Lower leg skin (tissue), 4 donors: Measurements from ENCODE around the gene WDR11. TPM values are rescaled to one million over a fixed set of nuclear protein-coding genes. Genes with fewer than 3 reads are reported as not detected.

ENCODE experiments used
- DNase-seq, 2 donors: peaks; one replicate each; pipeline ENCODE4 v3.0.0-alpha.2; 2019; ENCODE audit warnings: low spot score in 2 of 2
- H3K4me3 ChIP-seq: fragments of 200-600 bp; sonication (generic); 2 replicates; pipeline ENCODE4 v1.5.1; 2017; ENCODE audit warnings: mild to moderate bottlenecking, low read depth; ENCODE audit not compliant: poor library complexity, severe bottlenecking
- CTCF ChIP-seq, 3 donors: fragments of 450-650 bp; IDR thresholded peaks; one replicate each; pipeline ENCODE4 v1.5.1; 2016; ENCODE audit warnings: antibody characterized with exemption in 3 of 3, mild to moderate bottlenecking in 3 of 3, moderate library complexity in 2 of 3
- POLR2A ChIP-seq, 2 donors: fragments of 450-650 bp; IDR thresholded peaks; one replicate each; pipeline ENCODE4 v1.6.1; 2016 to 2017; ENCODE audit warnings: antibody characterized with exemption in 2 of 2, mild to moderate bottlenecking in 1 of 2, moderate library complexity in 1 of 2
- WGBS, 2 donors: methylation state at CpG; one replicate each; pipeline ENCODE4 v1.1.5; 2018; 5-methylcytosine and 5-hydroxymethylcytosine counted together
- intact Hi-C: fragments of 100-400 bp; cut with DNase I; formaldehyde crosslinking; loops from one replicate; pipeline ENCODE4 v1.15.0; 2023; ENCODE audit warnings: low total_unique reads
- total RNA-seq, 4 donors: library from RNA; depleted of rRNA; stranded (reverse); fragments of >200 nt; gene quantifications; one replicate each; pipeline ENCODE4 v1.1.0, GENCODE V29; 2016

The WDR11 gene
- total RNA-seq, 4 donors from 2014 or later: 25.8 to 37.7 (median 36.7) TPM

- no peak for DNase-seq
- H3K4me3 ChIP-seq: no peak overlapping the region
- no peak for TF ChIP-seq POLR2A (IDR thresholded peaks at IDR 0.05)
- no peak for TF ChIP-seq CTCF (IDR thresholded peaks at IDR 0.05)
- intact Hi-C loops: loop anchor here (5.0 kb wide), 1 partner anchor 658 kb away; no protein-coding TSS in a partner anchor
- WGBS, 2 donors: 14 to 53% methylated on average over 44 to 47 of the region's 47 CpGs
Measured at GRCh38 chr10:120948889-120949608, 97.9 kb downstream of the WDR11 start.

GRCh38 chr10:120949609-120950031, 98.5 kb downstream of the WDR11 start:
- WGBS, 2 donors: 64 to 65% methylated on average over 28 of the region's 28 CpGs
- DNase-seq: no peak
- intact Hi-C loops: loop anchor here (5.0 kb wide), 1 partner anchor 658 kb away; no protein-coding TSS in a partner anchor
- no peak overlapping the region for H3K4me3 ChIP-seq
- no peak for TF ChIP-seq CTCF (IDR thresholded peaks at IDR 0.05)
- no peak for TF ChIP-seq POLR2A (IDR thresholded peaks at IDR 0.05)

DNA sequence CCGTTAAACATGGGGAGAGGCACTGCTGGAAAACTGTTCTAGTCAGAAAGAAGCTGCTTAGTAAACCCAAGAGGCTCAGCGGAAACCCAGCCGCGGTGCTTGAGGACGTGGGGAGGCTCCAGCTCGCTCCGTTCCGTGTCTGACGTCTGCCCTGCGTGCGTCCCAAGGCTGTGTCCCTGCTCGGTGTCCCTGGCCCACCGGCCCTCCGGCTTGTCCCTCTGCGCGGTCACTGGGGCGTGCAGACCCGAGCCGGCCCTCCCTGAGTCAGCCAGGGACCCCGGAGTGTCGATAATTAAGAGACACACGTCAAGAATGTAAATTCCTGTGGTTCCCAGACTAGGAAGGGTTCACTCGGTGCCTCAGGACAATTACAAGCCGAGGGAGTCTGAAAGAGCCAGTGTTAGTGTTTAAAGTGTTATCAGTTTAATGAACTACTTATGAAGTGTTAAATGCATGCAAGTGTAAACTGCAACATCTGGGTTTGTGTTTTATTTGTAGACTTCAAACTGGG, 98.9 kb downstream of the WDR11 start:
- H3K4me3 ChIP-seq: no peak overlapping the region
- WGBS, 2 donors: 15 to 17% methylated on average over 22 to 23 of the region's 24 CpGs
- no peak for DNase-seq
- intact Hi-C loops: no loop called here
- TF ChIP-seq POLR2A (IDR thresholded peaks at IDR 0.05) (no peak), CTCF (IDR thresholded peaks at IDR 0.05) (no peak)

DNA sequence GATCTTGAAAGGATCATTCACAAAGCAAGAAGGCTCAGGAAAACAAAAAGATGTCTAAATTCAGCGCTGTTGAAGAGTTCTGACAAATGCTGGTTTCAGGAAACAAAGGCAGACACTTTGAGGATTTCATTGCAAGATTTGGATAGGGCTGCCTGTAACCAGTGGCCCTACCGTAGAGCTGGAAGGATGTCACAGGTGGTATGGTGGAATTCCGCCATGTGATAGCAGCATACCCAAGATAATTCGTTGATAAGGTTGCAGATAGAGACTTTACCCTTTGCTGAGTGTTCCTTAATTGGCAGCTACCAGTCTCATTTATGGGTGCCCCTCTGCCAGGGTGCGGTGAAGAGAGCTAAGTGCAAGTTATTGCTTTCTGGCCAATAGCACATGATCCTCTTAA, 100.1 kb downstream of the WDR11 start:
- 85 to 92% methylated on average over 5 of the region's 5 CpGs for WGBS, 2 donors
- H3K4me3 ChIP-seq: no peak overlapping the region
- intact Hi-C loops: no loop called here
- no peak for TF ChIP-seq CTCF (IDR thresholded peaks at IDR 0.05)
- TF ChIP-seq POLR2A (IDR thresholded peaks at IDR 0.05): no peak
- DNase-seq: no peak

- intact Hi-C loops: no loop called here
- TF ChIP-seq CTCF (IDR thresholded peaks at IDR 0.05) (no peak), POLR2A (IDR thresholded peaks at IDR 0.05) (no peak)
- DNase-seq: no peak
- no peak overlapping the region for H3K4me3 ChIP-seq
- WGBS, 2 donors: 82 to 88% methylated on average over 1 of the region's 1 CpG
Measured at GRCh38 chr10:120953897-120954296, 102.7 kb downstream of the WDR11 start.
